Measurements from ENCODE around the gene NAT16.
A peak's percentile ranks its signal among the peaks of the same experiment; 100 is the strongest.
"Not testable (repeated sequence)": the region's sequence is repeated elsewhere in the genome, so short reads cannot be mapped to it uniquely, and the experiment has no call there.

NAT16 gene

DNA sequence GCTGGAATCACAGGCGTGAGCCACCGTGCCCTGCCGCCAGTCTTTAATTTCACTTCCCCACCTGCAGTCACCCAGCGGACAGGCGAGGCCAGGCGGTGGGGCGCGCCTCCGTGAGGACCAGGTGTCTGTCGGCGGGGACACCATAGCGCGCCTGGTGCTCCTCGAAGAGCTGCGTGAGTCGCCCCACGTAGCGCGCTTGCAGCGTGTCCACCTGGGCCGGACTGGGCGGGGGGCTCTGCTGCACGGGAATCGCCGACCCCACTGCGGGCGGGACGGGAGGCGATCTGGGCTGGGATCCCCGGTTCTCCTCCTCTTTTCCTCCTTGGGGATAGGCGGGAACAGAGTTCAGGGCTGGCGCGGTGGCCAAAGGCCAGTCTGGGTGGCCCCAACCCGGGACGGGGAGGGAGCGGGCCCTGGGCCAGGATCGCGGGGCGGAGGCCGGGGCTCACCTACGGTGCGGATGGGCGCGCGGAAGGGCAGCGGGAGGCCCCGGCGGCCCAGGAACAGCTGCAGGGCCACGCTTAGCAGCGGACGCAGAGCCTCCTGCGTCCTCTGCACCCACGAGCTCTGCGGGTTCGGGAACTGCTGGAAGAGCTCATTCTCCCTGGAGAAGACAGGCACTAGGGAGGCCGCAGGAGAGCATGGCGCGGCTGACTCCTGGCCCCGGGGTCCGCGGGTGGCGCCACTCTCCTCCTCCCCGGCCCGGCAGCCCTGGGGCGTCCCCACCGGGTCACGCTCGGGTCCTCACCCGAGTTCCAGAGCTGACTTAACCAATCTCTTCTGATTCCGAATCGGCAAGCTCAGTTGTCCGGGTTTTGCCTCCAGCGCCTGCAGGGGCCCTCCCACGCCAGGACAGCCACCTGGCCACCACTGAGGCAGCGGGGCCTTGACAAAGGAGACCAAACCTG, 21.9 kb upstream of the NAT16 start:
- no peak for DNase-seq

- DNase-seq, result no peak
These were observed 20.9 kb upstream of the NAT16 start, which contains the start of gene MOGAT3 for GRCh38 chr7:101200862-101201599. TSS of gene MOGAT3 (minus strand) at chr7:101201036. CDS start at chr7:101200854, 182 bp downstream.

- no peak for DNase-seq
These were observed 20.4 kb upstream of the NAT16 start for GRCh38 chr7:101200504-101200861.

DNA sequence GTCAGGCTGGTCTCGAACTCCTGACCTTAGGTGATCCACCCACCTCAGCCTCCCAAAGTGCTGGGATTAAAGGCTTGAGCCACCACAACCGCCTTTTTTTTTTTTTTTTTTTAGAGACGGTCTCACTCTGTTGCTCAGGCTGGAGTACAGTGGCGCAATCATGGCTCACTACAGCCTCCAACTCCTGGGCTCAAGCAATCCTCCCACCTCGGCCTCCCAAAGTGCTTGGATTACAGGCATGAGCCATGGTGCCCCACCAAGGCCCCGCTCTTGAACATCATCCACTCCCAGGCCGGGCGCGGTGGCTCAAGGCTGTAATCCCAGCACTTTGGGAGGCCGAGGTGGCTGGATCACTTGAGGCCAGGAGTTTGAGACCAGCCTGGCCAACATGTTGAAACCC, 19.4 kb upstream of the NAT16 start:
- DNase-seq, result not testable (repeated sequence)

GRCh38 chr7:101198476-101198875, 18.4 kb upstream of the NAT16 start:
- DNase-seq, result no peak

DNA sequence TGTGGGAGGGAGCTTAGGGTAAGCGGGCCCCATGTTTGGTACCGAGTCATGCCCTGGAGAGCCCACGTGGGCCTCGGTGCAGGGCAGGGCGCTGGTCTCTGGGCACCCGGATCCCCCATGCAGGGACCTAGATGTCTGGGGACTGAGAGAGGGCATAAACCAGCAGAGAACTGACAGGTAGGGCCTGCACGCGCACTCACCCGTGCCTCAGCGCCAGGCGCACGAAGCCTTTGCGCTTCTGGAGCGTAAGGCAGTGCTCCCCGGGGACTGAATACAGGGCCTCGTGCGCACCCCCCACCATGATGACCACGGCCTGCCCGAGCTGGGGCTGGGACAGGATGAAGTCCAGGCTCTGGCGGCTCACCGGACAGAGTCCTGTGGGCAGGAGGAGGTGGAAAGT, 17.9 kb upstream of the NAT16 start:
- no peak for DNase-seq

DNA sequence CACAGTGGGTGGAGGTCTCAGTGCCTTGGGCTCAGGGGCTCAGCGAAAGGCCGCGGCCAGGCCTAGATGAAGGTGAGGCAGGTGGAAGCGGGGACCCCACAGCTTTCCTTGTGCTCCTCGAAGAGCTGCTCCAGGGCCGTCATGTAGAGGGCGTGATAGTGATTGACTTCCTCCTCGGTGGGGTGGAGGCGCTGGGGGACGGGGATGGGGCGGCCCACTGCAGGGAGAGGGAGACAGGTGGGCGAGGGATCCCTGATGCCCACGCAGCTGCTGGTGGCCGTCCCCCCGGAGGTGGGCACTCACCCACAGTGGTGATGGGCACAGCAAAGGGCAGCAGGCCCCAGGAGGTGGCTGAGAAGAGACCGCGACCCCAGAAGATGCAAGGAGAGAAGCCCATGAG, 15.8 kb upstream of the NAT16 start:
- no peak for DNase-seq

GRCh38 chr7:101189109-101189508, 9.0 kb upstream of the NAT16 start:
- DNase-seq, result no peak

- no peak for DNase-seq
These were observed 6.8 kb upstream of the NAT16 start for GRCh38 chr7:101186844-101187428.

GRCh38 chr7:101186194-101186593, 6.1 kb upstream of the NAT16 start:
- DNase-seq, result no peak

DNA sequence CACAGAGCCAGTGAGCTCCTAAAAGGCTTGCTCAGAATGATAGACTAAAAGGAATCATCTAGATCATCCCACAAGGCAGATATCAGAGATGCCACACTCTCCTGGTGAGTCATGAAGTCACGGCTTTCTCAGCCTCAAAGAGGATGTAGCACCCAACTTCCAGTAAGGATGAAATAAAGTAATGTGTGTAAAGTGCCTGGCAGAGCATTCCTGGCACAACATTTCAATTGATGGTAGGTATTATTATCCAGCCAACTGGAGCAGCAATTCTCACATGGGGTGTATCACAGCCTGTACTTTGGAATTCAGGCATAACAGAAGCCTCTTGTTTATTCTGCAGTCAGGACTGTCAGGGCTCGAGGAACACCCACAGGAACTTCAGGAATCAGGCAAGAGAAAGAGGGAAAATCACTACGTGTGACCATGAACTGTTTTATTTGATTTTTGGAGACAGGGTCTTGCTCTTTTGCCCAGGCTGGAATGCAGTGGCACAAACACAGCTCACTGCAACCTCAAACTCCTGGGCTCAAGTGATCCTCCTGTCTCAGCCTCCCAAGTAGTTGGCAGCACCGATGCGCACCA, 5.3 kb upstream of the NAT16 start:
- DNase-seq, result no peak

- no peak for DNase-seq
These were observed 380 bp downstream of the NAT16 start for GRCh38 chr7:101179713-101180112.

- no peak for DNase-seq
These were observed 976 bp downstream of the NAT16 start for GRCh38 chr7:101179117-101179516.

GRCh38 chr7:101177644-101178043, 2.4 kb downstream of the NAT16 start:
- DNase-seq, result no peak

DNA sequence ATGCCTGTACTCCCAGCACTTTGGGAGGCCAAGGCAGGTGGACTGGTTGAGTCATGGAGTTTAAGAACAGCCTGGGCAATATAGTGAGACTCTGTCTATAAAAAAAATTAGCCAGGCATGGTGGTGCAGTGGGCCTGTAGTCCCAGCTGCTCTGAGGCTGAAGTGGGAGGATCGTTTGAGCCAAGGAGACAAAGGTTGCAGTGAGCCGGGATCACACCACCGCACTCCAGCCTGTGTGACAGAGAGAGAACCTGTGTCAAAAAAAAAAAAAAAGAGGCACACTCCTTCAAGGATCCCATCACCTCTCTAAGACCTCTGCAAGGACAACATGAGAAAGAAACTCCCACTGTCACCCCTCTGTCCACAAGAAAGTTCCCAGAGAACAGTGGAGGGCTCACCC, 4.4 kb downstream of the NAT16 start:
- DNase-seq, result no peak

GRCh38 chr7:101174322-101174854, 5.7 kb downstream of the NAT16 start:
- DNase-seq, result no peak

DNA sequence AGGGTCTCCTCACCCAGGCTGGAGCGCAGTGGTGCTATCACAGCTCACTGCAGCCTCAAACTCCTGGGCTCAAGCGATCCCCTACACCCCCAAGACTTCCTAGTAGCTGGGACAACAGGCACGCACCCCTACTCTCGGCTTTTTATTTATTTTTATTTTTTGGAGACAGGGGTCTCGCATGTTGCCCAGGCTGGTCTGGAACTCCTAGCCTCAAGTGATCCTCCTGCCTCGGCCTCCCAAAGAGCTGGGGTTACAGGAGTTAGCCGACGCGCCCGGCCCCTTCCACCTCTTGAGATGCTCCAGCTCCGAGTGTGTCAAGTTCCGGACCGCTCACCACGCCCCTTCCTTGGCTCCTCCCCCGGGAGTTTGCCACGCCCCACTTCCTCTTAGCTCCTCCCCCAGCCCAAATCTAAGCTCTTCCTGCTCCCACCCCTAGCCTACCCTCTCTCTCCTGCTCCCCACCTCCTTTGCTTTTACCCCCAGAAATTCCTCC, 6.3 kb downstream of the NAT16 start:
- peak; percentile 78 for DNase-seq

- peak; percentile 81 for DNase-seq
These were observed 7.0 kb downstream of the NAT16 start for GRCh38 chr7:101172854-101173751.

DNA sequence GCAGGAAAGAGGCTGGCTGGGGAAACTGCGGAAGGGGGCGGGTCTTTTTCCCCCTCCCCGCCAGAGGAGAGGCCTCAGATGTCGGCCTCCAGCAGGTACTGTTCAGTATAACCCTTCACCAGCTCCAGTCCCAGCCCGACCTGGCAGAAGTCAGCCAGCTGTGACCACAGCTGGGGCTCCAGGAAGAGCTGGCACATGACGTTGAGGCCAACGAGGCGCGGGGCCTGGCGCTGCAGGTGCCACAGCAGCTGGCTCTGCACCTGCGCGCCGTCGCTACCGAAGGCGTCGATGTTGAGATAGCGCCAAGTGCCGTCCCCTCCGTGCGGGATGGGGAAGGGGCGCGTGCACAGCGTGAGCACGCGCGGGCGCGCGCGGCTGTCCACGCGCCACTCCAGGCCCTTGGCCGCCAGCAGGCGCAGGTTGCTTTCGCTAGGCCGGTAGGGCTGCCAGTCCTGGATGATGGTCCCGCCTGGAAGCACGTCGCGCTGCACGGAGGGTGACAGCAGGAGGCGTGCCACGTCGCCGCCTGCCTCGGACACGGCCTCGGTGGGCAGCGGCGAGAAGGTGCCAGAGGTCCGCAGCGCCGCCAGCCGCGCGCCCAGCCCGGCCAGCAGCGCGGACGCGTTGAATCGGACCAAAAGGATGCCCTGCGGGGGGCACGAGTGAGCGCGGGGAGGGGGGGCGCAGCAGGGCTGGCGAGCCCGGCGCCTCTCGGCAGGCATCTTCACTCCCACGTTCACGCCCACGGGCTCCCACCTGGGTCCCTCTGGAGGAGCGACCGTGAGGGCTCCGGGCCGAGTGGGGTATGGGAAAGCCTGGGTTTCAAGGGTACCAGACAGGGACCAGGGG, 7.9 kb downstream of the NAT16 start:
- no peak for DNase-seq

DNA sequence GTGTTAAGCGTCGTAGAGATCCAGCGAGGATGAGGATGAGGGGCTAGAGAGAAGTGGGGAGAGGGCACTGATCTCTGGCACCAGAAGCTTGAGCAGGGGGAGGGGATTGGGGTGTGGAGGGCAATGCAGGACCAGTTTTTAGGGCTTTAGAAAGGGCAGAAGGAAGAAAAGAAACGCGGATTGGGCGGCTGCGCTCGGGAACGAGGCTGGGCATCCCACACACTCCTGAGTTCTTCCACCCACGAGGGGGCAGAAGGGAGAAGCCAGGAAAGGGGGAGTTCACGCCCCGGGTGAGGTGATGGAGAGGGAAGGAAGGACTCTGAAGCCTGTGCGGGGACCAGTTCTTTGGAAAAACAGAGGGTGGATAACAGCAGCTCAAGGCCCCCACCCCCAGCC, 8.7 kb downstream of the NAT16 start:
- no peak for DNase-seq

Data from hematopoietic multipotent progenitor cell treated with erythropoietin and hydrocortisone succinate and interleukin-3 and kit ligand, for 6 days (in vitro differentiated cells).